NCI-H446 (cell line): ENCODE measurements around the gene HDAC9.

Experiments
- DNase-seq, 2 experiments: peaks; one replicate each; lab custom pipeline; 2025; lab: John Stamatoyannopoulos, UW

The HDAC9 gene

DNA sequence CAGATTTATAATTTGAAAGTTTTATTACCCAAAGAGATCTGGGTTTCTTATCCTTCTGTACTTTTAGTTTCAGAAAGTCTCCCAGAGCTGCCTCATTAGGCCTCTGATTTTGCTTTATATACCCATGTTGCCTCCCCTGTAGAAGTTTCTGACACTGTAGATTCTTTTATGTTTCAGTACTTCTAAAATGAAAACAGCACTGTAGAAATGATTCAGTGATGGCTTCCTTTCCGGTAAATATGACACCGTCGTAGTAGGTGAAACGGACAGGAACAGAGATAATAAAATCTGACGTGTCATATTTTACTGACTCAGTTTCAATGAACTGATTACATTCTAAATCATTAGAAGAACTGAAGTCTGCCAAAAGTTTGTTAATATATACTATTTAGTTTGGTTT lies 349.2 kb downstream of the HDAC9 start:
- DNase-seq, result no peak

DNA sequence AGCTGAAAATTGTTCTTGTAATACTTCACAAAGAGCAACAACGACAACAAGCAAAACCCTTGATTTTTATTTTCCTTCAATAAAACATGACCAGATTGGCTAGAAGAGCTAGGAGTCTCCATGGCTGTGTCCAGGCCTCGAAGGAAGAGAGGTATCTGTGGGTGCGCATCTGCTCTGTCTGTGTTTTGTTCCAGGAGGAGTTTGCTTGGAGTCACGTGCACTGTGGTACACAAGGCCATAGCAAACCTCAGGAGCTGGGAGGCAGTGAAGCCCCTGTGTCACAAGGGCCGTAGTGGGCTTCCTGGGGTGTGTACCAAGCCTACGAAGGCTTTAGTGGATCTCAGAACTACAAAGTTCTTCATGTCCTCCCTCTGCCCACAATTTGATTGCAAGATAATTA lies 350.2 kb downstream of the HDAC9 start:
- no peak for DNase-seq

DNA sequence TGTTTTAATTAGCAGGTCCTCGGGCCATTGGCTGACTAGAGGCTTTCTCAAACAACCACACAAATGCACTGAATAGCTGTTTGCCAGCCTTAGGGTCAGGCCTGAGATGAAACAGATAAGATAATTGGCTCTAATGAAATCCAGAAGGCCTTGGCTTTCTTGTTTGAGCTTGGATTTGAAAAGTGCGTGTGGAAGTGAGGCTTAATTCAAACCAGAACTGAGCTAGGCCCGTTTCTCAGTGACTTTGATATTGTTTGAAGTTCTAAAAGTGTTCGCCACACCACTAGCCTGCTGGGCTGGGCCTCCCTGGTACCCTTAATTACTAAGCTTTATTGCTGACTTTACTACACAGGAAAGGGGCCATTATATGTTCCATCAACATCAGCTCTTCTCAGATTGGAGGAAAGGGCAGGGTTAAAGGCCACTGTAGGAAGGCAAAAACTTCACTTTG lies 351.2 kb downstream of the HDAC9 start:
- no peak for DNase-seq

DNA sequence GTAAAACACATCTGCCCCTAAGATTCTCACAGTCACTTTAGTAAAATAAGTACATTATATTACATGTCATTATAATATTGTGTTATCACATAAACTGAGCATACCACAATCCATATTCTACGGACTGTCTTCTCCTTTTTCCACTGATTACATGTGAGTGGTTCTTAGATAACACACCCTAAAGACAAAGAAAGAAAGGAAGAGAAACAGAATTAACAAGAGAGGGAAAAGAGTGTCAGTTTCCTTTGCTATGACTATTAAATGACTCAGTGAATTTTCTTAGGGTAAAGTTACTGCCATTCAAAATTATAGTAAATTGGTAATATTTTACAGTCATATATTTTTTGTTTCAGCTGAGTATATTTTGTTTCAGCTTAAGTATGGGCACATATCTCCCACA lies 353.6 kb downstream of the HDAC9 start:
- no peak for DNase-seq

DNA sequence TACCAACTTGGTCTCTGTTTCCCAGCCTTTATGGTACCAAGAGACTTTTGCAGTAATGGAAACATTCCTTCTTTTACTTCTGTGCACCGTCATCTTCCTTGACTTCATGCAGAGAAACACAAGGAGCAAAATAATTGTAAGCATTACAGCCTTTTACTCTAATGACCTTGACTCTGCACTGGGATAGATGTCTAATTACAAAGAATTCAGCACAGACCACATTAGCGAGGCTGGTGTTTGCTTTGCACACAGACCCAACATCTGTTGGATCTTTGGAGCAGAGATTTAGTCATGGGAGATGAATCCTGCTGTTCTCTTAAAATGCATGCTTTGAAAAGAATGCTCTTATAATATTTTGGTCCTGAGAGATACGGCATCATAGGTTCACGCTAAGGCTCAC lies 360.2 kb downstream of the HDAC9 start:
- peak in 1 of 2 experiments; percentile 10 for DNase-seq

DNA sequence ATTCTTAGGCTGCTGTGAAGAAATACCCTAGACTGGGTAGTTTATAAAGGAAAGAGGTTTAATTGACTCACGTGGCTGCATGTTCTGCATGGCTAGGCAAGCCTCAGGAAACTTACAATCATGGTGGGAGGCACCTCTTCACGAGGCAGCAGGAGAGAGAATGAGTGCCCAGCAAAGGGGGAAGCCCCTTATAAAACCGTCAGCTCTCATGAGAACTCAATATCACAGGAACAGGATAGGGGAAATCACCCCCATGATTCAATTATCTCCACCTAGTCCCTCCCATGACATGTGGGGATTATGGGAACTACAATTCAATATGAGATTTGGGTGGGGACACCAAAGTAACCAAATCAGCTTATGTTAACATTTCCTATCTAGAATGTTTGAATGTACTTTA lies 362.7 kb downstream of the HDAC9 start:
- DNase-seq, result no peak

DNA sequence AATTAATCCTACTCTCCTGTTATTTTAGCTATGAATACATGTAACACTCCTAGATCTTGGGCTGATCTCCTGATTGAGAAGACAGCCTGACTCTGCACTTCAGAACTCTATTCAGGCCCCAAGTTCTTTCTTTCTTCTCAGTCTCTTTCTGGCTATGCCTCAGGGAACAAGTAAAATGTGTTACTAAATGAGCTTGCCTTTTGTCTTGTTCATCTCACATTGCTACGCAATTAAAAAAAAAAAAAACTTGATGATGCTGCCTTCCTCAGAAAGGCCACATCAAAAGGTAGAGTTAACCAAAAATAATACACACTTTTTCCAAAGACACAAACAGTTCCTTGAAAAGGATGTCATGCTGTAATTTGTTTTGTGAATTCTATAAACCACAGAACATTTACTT lies 363.8 kb downstream of the HDAC9 start:
- no peak for DNase-seq

DNA sequence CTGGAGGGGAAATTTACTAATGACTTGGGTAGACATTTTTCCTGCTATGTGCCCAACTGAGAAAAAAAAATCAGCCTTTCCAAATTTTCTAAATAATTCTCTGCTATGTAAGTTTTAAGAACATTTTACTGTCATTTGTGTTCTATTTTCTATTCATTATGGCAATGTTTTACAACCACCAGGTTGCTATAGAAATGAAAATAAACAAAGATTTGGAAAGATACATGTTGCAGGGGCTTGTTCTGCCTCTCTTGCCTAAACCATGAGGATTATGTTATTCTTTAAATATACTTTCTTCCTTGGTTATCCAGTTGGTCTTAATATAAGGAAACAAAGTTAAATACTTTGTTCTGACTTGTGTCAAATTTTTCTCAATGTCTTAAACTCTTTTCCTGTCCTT lies 364.7 kb downstream of the HDAC9 start:
- DNase-seq, result no peak

DNA sequence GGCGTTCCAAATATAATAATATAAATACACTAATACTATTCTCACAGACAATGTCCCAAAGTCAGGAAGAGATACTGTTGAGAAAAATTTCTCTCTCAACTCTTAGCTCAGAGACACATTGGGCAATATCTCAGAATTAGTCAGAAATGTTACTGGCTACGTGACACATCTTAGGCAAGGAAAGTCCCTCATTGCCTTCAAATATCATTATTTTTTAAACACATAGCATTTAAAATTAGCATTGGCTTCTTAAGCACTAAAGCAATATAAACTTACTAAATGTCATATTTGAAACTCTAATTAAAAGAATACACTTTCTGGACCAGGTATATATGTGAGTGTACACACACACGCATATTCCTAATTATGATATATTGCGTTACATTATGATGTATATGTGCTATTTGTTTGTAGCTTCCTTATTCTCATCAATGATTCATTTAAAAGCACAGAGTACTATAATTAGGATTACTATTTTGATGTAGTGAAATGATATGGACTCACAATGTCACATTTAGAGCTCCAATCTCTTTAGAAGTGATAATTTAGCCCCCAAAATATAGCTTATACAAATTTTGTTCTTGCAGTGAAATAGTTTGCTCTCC lies 366.1 kb downstream of the HDAC9 start:
- no peak for DNase-seq

DNA sequence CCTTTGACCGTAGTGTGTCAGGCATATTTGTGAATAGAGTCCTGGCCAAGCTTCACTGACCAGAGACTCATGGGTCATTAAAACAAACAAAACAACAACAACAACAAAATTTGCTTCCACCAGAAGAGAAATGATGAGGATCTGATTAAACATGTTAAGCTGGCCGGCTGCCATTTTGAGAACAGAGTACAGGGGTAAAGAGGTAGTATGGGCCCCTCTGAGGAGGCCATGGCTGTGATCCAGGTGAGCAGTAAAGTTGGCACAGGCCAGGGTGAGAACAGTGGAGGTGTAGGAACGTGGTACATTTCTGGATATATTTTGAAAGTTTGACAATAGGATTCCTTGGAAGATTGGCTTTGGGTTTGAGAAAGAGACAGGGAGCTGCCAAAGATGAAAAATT lies 369.4 kb downstream of the HDAC9 start:
- DNase-seq, result no peak

DNA sequence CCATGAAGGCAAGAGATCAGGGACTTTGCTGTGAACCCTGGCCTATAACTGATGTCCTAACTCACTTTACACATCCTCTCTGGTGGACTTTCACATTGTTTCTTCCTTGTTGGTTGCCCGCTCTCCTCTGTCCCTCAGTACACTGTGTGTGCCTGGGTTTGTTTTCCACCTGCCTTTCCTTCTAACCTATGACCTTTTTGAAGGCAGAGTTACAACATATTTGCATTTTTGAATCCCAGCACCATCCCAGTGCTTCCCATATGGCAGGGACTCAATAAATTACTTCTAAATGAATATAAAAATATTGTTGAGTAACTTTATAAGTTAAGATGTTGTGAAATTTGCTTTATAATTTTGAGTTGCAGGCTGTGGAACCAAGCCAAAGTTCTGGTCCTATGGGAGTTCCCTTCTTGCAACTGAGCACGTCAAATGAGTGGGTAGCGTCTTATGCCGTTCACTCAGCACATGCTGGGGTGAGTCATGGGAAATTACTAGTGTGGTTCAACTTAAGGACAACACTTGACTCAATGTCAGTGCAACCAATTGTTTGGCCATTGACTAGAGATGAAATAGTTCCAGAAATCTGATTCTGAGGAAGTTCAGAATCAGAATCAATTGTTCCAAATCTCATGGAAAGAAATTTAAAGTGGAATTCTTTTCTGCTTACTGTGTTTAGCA lies 370.9 kb downstream of the HDAC9 start:
- peak in 1 of 2 experiments; percentile 31 for DNase-seq

DNA sequence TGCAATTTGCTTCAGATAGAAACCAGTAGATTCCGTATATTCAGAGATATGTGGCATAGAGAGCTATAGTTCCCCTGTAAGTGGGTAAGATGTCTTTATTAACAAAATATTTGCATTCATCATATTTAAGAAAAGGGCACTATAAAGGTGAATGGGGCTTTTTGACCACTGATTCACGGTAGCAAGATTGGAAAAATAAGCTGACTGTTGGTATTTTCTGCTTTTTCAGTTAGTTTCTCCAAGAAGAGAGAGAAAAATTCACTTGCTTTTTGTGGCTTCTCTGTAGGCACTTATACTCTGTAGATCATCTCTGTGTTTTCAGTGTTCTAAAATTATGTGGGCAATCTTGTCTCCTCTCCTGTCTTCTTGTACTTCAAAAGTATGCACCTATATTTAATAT lies 376.8 kb downstream of the HDAC9 start:
- DNase-seq, result no peak

DNA sequence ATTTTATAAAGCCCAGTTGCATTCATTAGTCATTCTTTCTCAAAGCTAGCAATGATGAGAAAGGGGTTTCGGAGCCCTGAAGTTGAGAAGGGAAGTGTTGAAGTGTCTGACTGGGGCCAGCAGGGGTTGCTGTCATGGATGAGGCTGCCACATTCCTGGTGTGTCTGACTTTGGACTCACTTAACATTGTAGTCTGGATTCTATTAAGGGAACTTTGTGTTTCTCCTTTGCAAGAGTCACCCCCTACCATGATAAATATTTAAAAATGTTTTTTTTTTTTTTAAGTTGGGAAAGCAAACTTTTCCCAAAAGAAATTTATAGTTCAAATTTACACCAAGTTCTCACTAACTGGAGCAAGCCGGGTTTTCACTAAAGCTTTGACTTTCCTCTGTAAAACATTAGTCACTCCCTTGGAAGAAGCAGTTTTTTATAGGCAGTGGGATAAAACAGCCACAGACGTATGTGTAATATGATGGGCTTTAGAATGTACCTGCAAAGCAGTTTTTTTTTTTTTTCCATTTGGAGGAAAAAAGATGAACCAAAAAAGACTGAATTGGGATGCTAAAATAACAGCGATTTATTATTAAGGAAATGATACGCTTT lies 378.3 kb downstream of the HDAC9 start:
- no peak for DNase-seq

DNA sequence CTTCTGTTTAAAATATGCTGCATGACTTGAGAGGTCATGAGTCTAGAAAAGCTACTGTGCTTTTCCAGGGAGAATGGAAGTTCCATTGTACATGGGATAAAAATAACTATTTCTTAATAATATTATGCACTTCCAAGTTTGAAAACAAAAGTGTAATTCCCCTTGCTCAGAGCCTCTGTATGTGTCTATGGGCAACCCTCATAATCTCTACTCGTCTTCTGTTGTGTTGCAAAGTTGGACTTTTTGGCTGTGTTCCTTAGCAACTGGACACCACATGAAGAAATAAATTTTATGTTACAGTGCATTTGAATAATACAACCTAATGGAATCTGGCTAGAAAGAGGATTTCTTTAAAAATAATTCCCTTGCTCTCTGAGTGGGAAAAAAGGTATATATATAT lies 379.3 kb downstream of the HDAC9 start:
- no peak for DNase-seq

DNA sequence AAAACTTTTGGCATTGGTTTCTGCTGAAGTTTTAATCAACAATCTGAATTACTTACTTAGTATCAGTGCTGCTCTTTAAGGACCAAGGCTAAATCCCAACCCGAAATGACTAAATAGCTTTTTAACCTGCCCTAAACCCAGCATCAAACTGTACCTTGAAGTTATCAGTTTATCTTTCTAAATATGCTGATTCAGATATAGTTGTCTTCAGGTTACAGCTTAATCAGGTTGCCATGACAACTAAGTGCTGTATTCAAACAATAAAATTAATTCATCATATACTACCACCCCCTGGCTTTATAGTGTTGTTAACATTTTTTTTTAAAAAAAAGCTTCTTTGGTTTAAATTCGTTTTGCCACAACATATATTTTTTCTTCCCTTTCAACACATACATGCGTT lies 382.3 kb downstream of the HDAC9 start:
- no peak for DNase-seq

DNA sequence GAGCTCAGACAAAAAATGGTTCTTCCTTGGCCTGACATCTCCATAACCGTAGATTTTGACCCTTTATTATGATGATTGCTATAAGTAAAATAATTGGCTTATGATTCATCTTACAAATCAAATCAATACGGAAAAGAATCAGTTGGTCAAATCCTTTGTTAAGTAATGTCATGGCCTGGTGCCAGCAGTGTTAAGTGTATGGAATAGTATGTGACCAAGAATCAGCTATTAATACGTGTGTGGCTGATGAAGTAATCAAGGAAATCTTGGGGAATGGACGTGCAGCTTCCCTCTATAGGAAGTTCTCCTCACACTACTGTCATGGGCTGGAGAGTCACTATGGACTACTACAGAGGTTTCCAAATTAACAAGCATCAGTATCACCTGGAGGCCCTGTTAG lies 391.3 kb downstream of the HDAC9 start:
- no peak for DNase-seq

DNA sequence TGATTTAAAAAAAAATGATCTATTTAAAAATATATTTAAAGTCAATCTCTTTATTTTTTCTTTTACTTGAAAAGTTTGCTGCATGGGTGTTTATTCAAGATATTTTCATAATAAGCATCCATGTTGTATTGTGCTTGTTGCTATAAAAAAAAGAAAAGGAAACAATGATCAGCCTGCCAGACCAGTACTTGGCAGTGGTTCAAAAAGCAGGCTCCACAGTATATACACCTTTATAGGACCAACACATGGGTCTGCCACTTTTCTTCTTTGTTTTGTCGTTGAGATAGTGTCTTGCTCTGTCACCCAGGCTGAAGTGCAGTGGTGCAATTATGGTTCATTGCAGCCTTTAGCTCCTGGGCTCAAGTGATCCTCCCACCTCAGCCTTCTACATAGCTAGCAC lies 393.9 kb downstream of the HDAC9 start:
- DNase-seq, result peak in 1 of 2 experiments; percentile 4

DNA sequence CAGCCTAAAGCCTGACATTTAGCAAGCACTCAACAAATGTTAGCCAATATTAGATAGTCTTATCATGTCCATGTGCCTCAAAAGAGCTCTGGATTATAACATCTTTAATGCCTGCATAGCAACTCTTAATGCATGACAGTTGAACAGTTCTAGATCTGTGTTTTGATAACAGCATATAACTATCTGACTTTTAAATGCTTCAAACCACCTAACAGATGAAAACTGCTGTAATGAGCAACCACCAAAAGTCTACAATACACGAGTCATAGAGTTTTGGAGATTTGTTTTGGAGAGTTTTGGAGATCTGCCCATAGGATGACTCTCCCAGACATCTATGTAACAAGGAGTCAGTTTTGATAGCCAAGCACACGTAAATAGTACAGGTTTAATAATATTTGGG lies 394.6 kb downstream of the HDAC9 start:
- no peak for DNase-seq

DNA sequence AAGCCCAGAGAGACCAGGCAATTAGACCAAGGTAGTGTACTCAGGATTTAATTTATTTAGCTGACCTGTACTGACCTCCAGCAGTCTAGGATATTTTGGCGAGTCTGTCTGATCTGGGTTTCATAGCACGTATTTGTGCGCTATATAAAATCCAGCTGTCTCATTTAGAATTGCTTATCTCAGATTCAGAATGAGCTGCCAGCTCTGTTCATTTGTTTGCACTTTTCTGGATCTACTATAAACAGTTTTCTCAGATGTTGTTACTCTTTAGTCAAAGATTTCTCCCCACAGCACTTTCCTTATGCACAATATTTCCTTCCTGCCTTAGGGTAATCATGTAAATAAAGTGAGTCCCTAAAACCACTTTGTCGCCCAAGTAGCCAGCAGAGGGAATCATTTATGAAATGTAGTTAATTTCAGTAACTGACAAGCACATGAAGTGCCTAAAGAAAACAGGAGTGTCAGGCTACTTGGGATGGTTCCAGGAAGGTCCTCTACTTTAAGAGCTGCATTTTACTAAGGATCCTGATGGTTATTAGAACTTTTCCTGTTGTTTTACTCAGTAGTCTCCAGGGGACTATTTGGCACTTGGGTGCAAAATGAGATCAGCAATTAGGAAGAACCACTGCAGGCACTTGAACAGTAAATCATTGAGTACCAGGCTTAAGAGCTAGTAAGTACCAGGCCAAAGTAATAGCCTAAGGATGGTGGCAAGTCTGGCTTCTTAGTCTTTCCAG lies 395.5 kb downstream of the HDAC9 start:
- peak in 1 of 2 experiments; percentile 24 for DNase-seq

DNA sequence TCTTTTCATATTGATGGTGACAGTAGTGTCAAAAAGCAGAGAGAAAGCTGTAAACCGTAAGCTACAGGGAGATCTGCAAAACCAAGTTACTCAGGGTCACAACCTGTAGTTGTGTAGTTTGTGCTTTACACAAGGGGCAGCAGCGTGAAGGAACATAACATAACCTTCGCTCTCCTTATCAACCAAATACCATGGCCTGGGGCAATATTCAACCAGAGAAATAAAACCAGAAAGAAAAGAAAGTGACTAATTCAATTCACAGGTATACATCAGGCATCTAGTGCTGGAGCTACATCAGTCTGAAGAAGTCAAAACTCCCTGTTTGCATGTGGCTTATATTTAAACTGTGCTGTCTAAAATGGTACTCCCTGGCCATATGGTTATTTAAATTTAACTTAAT lies 397.6 kb downstream of the HDAC9 start:
- no peak for DNase-seq

DNA sequence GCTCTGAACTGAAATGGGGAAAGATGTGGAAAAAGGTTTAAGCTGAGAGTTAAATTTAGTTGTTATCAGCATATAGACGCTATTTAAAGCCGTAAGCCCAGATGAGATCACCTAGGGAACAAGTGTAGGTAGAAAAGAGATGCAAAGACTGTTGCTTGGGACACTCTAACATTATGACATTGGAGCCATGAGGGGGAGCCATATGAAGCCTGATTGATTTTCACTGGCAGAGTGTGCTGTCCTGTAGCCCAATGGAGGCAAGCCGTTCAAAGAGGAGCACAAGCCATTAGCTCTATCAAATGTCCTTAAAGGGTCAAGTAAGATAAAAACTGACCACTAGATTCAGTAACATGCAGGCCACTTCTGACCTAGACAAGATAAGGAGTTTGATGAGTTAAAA lies 398.6 kb downstream of the HDAC9 start:
- no peak for DNase-seq

DNA sequence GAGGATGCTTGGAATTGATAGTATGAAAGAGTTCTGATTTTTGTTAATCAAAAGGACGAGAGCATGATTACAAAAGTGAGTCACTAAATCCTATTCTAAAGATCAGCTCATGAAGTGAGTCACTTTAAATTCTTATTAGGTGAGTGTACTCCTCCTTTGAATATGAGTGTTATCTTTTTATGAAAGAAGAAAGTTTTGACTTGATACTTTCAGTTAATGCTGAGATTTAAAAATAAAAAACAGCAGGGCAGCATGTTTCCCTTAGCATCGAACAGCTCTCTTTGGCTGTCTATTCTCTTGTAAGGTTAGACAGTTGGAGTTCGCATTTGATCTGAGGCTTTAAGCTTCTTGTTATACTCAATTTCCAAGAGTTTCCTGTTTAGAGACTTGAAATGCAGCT lies 399.9 kb downstream of the HDAC9 start:
- no peak for DNase-seq
